Astrocyte of the spinal cord (primary cell): ENCODE measurements around the gene HEATR1.

ENCODE experiments used
- DNase-seq: peaks from one replicate; pipeline ENCODE4 v3.0.0; 2011; ENCODE audit warnings: low read depth, low spot score
- H3K4me3 ChIP-seq: 2 replicates; pipeline ENCODE4 v1.5.1; 2011; ENCODE audit warnings: low read depth, mild to moderate bottlenecking, low read length, moderate library complexity
- in situ Hi-C: cut with HindIII; loops from 2 replicates; pipeline ENCODE4 v1.10.0; 2017; ENCODE audit warnings: low sequenced_read_pairs
- TF ChIP-seq, protein P1 (sequence below): IDR thresholded peaks from 2 replicates; pipeline ENCODE4 v1.5.1; 2012; ENCODE audit warnings: low read depth, mild to moderate bottlenecking, low read length, inconsistent platforms

Gene HEATR1

DNA sequence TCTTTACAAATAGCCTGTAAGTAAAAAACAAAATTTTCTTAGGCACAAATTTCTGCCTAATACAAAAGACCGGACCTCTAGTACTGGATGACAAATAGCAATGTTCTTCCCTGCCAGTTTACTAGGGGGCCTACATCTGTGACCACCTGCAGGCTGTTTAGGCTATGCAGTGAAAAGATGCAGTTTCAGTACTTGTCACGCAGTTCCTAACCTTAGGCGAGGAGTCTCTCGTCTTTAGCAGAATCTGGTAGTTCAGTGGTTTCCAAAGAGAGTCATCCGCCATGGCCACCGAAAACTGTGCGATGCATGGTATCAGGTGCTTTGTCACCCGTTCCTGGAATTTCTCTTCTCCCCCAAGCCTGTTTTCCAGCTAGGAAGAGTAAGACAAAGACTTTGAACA lies 50.9 kb downstream of the HEATR1 start:
- TF ChIP-seq, protein P1, sequence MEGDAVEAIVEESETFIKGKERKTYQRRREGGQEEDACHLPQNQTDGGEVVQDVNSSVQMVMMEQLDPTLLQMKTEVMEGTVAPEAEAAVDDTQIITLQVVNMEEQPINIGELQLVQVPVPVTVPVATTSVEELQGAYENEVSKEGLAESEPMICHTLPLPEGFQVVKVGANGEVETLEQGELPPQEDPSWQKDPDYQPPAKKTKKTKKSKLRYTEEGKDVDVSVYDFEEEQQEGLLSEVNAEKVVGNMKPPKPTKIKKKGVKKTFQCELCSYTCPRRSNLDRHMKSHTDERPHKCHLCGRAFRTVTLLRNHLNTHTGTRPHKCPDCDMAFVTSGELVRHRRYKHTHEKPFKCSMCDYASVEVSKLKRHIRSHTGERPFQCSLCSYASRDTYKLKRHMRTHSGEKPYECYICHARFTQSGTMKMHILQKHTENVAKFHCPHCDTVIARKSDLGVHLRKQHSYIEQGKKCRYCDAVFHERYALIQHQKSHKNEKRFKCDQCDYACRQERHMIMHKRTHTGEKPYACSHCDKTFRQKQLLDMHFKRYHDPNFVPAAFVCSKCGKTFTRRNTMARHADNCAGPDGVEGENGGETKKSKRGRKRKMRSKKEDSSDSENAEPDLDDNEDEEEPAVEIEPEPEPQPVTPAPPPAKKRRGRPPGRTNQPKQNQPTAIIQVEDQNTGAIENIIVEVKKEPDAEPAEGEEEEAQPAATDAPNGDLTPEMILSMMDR: no peak
- no peak for DNase-seq
- in situ Hi-C loops: no loop called here
- no peak overlapping the region for H3K4me3 ChIP-seq

DNA sequence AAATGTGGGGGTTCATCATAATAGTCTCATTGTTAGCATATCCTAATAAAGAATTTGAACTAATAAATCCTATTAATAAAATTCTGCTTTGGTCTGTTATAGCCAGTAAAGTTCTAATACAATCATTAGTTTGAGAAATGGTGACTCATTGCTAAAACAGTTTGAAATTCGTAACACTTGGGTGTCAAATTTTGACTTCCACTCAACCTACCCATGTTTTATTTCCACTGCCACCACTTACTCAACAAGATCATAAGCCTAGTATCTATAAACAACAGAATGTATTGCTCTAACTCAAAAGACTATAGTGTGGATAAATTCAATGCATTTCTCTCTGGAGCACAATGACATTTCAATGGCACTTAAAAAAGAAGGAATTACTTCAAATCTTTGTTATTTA lies 51.4 kb downstream of the HEATR1 start:
- TF ChIP-seq, protein P1: no peak
- in situ Hi-C loops: no loop called here
- DNase-seq: no peak
- no peak overlapping the region for H3K4me3 ChIP-seq

DNA sequence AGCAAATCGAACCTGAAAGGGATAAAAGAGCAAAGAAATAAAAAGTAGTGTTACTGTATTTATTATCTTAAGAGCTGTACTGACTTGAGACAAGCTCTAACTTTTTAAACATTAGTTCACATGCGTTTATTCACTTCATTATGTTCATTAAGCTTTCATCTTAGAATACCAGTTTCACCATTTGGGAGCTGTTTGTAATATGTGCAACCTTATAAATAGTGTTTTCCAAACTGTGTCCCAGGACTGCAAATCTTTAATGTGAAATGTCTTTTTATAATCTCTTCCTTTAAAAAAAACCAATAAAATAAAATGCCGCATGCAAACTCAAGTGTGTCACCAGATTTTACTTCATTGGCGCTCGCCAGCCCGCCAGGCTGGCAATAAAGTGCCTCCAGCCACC lies 52.2 kb downstream of the HEATR1 start:
- TF ChIP-seq, protein P1: no peak
- in situ Hi-C loops: no loop called here
- no peak for DNase-seq
- H3K4me3 ChIP-seq: no peak overlapping the region

DNA sequence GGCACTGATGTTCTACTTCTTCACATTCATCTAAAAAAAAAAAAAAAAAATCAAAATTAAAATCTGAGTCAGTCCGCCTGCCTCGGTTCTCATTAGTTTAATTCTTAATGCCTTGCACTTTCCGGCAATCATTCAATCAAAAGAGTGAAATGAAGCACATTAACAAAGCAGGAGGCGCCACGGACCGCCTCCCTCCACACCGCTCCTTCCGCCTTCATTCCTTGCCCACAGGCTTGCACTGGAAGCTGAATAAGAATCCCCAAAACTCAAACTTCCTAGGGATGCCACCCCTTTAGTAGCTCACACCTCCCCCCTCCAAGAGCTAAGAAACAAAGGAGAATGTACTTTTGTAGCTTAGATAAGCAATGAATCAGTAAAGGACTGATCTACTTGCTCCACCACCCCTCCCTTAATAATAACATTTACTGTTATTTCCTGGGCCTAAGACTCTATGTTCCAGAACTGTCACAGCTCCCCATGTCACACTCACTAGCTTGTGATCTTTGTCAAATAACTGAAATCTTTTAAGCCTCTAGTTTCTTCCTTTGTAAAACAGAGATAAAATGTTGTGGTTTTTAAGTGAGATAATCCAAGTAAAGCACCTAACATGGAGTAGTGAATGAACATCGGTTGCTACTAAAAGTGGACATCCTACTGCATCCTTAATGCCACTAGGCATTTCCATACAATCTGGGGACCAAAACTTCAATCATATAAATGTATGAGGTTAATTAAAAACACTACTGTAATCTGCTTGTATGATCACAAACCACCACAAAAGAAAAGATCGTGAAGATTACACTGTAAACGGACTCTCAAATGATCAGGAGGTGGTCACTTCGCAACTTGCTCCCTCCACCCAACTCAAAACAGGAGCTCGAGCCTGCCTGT lies 53.1 kb downstream of the HEATR1 start:
- in situ Hi-C loops: no loop called here
- no peak overlapping the region for H3K4me3 ChIP-seq

DNA sequence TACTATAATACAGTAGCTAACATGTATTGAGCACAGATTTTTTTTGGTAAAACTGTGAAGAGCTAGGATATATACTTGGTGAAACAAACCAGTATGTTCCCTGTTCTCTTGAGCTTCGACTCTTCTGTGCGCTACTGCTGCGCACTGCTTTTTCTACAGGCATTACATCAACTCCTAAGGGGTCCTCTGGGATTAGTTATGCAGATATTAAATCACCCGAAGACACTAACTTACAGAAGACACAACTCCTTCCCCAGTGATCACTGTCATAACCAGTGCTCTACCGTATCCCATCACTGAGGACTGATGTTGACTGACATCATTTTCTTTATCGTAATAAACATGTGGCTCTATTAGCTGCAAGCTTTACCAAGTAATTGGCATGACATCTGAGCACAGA lies 55.9 kb downstream of the HEATR1 start:
- TF ChIP-seq, protein P1: no peak
- H3K4me3 ChIP-seq: no peak overlapping the region
- no peak for DNase-seq
- in situ Hi-C loops: no loop called here

More for the DNA sequence above, 53.1 kb downstream of the HEATR1 start:
- DNase-seq: no peak
- TF ChIP-seq, protein P1: no peak

DNA sequence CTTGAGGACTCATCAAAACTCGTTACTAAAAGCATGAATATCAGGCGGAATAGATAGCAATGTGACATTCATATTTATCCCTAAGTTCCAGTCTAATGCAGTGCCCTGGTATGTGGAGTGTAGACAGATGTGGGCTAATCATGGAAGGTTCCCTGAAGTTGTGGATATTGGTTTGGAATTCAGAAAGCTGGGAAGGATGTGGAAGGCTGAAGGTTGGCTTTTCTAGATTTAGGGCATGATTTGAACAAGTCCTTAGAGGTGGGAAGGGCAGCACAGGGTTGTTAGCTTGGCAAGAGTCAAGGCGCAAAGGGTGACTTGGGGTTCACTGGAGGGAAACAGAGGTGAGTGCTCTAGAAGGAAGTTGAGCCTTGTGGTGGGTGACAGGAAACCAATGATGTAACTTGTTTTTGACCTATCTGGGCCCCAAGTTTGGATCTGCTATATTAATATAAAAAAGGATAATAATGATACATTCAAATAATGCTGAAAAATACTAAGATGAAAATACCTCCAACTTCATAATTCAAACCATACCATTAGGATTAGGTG lies 58.6 kb downstream of the HEATR1 start:
- in situ Hi-C loops: no loop called here
- TF ChIP-seq, protein P1: no peak
- DNase-seq: no peak

More for the DNA sequence above, 58.6 kb downstream of the HEATR1 start:
- H3K4me3 ChIP-seq: no peak overlapping the region
